GM23338 (cell line): ENCODE measurements around the gene NINJ2. TPM values are rescaled to one million over a fixed set of nuclear protein-coding genes. Genes with fewer than 3 reads are reported as not detected.

Source experiments
- ATAC-seq: fragments of 200-7000 bp; cut with Tn5 transposase; 3 replicates; pipeline ENCODE4 v1.9.1; 2020
- DNase-seq: peaks from one replicate; pipeline ENCODE4 v3.0.0-alpha.2; 2015; ENCODE audit warnings: low spot score
- H2AFZ ChIP-seq: fragments of 200-600 bp; sonication (generic); 2 replicates; pipeline ENCODE4 v1.8.0; 2016; ENCODE audit warnings: antibody characterized with exemption, mild to moderate bottlenecking, moderate library complexity
- H3F3A ChIP-seq: fragments of 200-600 bp; sonication (generic); replicated peaks from 2 replicates; pipeline ENCODE4 v1.8.0; 2017; ENCODE audit warnings: antibody characterized with exemption, mixed run types, low read depth
- H3K27ac ChIP-seq: fragments of 200-600 bp; sonication (generic); 2 replicates; pipeline ENCODE4 v1.6.1; 2016; ENCODE audit warnings: low read depth
- H3K27me3 ChIP-seq: fragments of 200-600 bp; sonication (generic); 2 replicates; pipeline ENCODE4 v1.8.0; 2016; ENCODE audit warnings: mild to moderate bottlenecking, mixed run types, moderate library complexity; ENCODE audit not compliant: insufficient read depth
- H3K36me3 ChIP-seq: fragments of 200-600 bp; sonication (generic); 2 replicates; pipeline ENCODE4 v1.8.0; 2016; ENCODE audit warnings: mild to moderate bottlenecking; ENCODE audit not compliant: insufficient read depth
- H3K4me1 ChIP-seq: fragments of 200-600 bp; sonication (generic); 2 replicates; pipeline ENCODE4 v1.8.0; 2016; ENCODE audit warnings: mild to moderate bottlenecking, moderate library complexity; ENCODE audit not compliant: insufficient read depth
- H3K4me2 ChIP-seq: fragments of 200-600 bp; sonication (generic); 2 replicates; pipeline ENCODE4 v1.7.1; 2017; ENCODE audit warnings: mixed run types
- H3K4me3 ChIP-seq: fragments of 200-600 bp; sonication (generic); 2 replicates; pipeline ENCODE4 v1.6.1; 2016; ENCODE audit warnings: mixed run types
- H3K79me2 ChIP-seq: fragments of 200-600 bp; sonication (generic); replicated peaks from 2 replicates; pipeline ENCODE4 v1.8.0; 2017; ENCODE audit warnings: mild to moderate bottlenecking; ENCODE audit not compliant: insufficient read depth
- H3K9me2 ChIP-seq: fragments of 200-600 bp; sonication (generic); 2 replicates; pipeline ENCODE4 v1.8.0; 2017; ENCODE audit not compliant: insufficient read depth
- H4K20me1 ChIP-seq: fragments of 200-600 bp; sonication (generic); replicated peaks from 2 replicates; pipeline ENCODE4 v1.8.0; 2017; ENCODE audit warnings: mild to moderate bottlenecking; ENCODE audit not compliant: insufficient read depth
- H3K27ac Mint-ChIP-seq: 2 replicates; pipeline ENCODE4 v1.8.0; 2020; ENCODE audit warnings: inconsistent platforms, mild to moderate bottlenecking, moderate library complexity, mixed read lengths
- H3K27me3 Mint-ChIP-seq: 3 replicates; pipeline ENCODE4 v1.8.0; 2022; ENCODE audit warnings: low read depth, mild to moderate bottlenecking, moderate library complexity, mixed read lengths, inconsistent platforms; ENCODE audit not compliant: insufficient read depth, poor library complexity
- H3K36me3 Mint-ChIP-seq: 3 replicates; pipeline ENCODE4 v1.8.0; 2021; ENCODE audit warnings: low read depth, mild to moderate bottlenecking, inconsistent platforms, moderate library complexity, mixed read lengths
- H3K4me1 Mint-ChIP-seq: 3 replicates; pipeline ENCODE4 v1.8.0; 2020; ENCODE audit warnings: mild to moderate bottlenecking, inconsistent platforms, mixed read lengths
- H3K4me3 Mint-ChIP-seq: 3 replicates; pipeline ENCODE4 v1.8.0; 2021; ENCODE audit warnings: moderate library complexity, mild to moderate bottlenecking, inconsistent platforms, mixed read lengths
- H3K9me3 Mint-ChIP-seq: 3 replicates; pipeline ENCODE4 v1.8.0; 2020; ENCODE audit warnings: moderate library complexity, mild to moderate bottlenecking, inconsistent platforms, mixed read lengths
- CREB1 ChIP-seq: fragments of 250-450 bp; sonication (Bioruptor Pico); IDR thresholded peaks from 2 replicates; pipeline ENCODE4 v1.5.0; 2020; ENCODE audit warnings: low read depth, mild to moderate bottlenecking, moderate library complexity
- EZH2 ChIP-seq: fragments of 200-600 bp; sonication (generic); IDR thresholded peaks from one replicate; pipeline ENCODE4 v1.8.0; 2017; ENCODE audit warnings: antibody characterized with exemption, mild to moderate bottlenecking, low read depth; ENCODE audit not compliant: unreplicated experiment
- EZH2phosphoT487 ChIP-seq: fragments of 200-600 bp; sonication (generic); IDR thresholded peaks from one replicate; pipeline ENCODE4 v1.8.1; 2018; ENCODE audit warnings: antibody characterized with exemption; ENCODE audit not compliant: unreplicated experiment
- NANOG ChIP-seq: IDR thresholded peaks from 2 replicates; pipeline ENCODE4 v1.6.1; 2016; ENCODE audit warnings: antibody characterized with exemption, borderline replicate concordance
- ZNF114 ChIP-seq: fragments of 250-450 bp; sonication (Bioruptor Pico); IDR thresholded peaks from 2 replicates; pipeline ENCODE4 v1.5.0; 2020; ENCODE audit warnings: mild to moderate bottlenecking, moderate library complexity
- ZNF331 ChIP-seq: fragments of 250-450 bp; sonication (Bioruptor Pico); IDR thresholded peaks from 2 replicates; pipeline ENCODE4 v1.5.0; 2020; ENCODE audit warnings: low read depth, mild to moderate bottlenecking, moderate library complexity
- polyA plus RNA-seq: library from polyadenylated mRNA; unstranded; fragments of >200 nt; fragmentation: Nextera tagmentation; extraction: Ambion mirVana; gene quantifications from 2 replicates; pipeline ENCODE4 v1.2.1, GENCODE V29; 2016
- total RNA-seq: library from RNA; depleted of rRNA; stranded (reverse); fragments of >200 nt; shearing (Covaris generic); gene quantifications from 2 replicates; pipeline ENCODE4 v1.2.3, GENCODE V29; 2014
- TF ChIP-seq, protein P1 (sequence below): IDR thresholded peaks from one replicate; pipeline ENCODE4 v1.6.1; 2018; ENCODE audit warnings: antibody characterized with exemption; ENCODE audit not compliant: unreplicated experiment
- TF ChIP-seq, protein P2 (sequence below): IDR thresholded peaks from 2 replicates; pipeline ENCODE4 v1.6.1; 2016; ENCODE audit warnings: antibody characterized with exemption
- TF ChIP-seq, protein P3 (sequence below): fragments of 250-450 bp; sonication (Bioruptor Pico); IDR thresholded peaks from 2 replicates; pipeline ENCODE4 v1.5.0; 2020; ENCODE audit warnings: mild to moderate bottlenecking, moderate library complexity

NINJ2 gene
- total and polyA plus RNA-seq, 2 experiments from 2014 or later, result 0.94 to 2.6 TPM

DNA sequence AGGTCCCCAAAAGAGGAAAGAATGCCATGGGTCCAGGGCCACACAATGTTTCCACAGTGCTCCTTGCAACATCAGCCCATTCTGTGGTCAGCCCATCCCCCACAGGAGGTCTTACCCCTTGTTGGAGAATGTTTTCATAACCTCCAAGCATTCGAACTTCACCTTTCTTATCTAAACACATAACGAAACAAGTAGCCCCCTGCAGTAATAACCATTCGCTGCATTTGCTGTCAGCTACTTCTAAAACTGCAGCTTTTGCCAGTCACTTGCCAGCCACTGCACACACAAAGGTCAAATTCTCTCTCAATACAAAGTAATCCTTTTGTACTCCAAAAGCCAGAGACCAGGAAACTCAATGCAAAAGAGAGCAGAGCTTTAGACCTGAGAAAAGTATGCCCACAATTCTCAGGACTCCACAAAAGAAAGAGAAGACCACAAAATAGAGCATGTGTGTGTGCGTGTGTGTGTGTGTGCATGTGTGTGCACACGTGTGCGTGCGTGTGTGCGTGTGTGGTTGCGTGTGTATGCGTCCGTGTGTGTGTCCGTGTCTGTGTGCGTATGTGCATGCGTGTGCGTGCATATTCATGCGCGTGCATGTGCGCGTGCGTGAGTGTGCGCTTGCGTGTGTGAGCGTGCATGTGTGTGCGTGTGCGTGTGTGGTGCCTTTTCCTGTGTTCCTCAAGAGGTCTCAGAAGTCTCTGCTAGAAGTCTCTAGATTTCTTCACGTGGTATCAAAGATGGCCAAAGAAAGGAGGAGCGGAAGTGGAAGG lies 31.7 kb upstream of the NINJ2 start:
- Histone ChIP-seq H3K4me3 (no peak overlapping the region), H2AFZ (no peak overlapping the region), H3K27me3 (no peaks in the 10 kb centered on the region), H4K20me1 (no peaks in the 10 kb centered on the region), H3K79me2 (no peaks in the 10 kb centered on the region), H3F3A (no peaks in the 10 kb centered on the region), H3K36me3 (peaks cover 3% of the 10 kb centered on the region; the same call in 1 of the 2 replicates), H3K9me2 (no peaks in the 10 kb centered on the region), H3K27ac (no peak overlapping the region), H3K4me2 (no peak overlapping the region), H3K4me1 (no peaks in the 10 kb centered on the region)
- Mint-ChIP-seq H3K36me3 (peaks cover 35% of the 10 kb centered on the region), H3K9me3 (peaks cover 55% of the 10 kb centered on the region), H3K4me1 (peaks cover 2% of the 10 kb centered on the region; the same call in 1 of the 3 replicates), H3K27me3 (no peaks in the 10 kb centered on the region), H3K27ac (no peak overlapping the region), H3K4me3 (no peak overlapping the region)
- ATAC-seq (no peak), DNase-seq (no peak)
- no peak for TF ChIP-seq EZH2phosphoT487
- TF ChIP-seq, protein P1, sequence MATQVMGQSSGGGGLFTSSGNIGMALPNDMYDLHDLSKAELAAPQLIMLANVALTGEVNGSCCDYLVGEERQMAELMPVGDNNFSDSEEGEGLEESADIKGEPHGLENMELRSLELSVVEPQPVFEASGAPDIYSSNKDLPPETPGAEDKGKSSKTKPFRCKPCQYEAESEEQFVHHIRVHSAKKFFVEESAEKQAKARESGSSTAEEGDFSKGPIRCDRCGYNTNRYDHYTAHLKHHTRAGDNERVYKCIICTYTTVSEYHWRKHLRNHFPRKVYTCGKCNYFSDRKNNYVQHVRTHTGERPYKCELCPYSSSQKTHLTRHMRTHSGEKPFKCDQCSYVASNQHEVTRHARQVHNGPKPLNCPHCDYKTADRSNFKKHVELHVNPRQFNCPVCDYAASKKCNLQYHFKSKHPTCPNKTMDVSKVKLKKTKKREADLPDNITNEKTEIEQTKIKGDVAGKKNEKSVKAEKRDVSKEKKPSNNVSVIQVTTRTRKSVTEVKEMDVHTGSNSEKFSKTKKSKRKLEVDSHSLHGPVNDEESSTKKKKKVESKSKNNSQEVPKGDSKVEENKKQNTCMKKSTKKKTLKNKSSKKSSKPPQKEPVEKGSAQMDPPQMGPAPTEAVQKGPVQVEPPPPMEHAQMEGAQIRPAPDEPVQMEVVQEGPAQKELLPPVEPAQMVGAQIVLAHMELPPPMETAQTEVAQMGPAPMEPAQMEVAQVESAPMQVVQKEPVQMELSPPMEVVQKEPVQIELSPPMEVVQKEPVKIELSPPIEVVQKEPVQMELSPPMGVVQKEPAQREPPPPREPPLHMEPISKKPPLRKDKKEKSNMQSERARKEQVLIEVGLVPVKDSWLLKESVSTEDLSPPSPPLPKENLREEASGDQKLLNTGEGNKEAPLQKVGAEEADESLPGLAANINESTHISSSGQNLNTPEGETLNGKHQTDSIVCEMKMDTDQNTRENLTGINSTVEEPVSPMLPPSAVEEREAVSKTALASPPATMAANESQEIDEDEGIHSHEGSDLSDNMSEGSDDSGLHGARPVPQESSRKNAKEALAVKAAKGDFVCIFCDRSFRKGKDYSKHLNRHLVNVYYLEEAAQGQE, result no peak
- no peak for TF ChIP-seq CREB1 (CRISPR knock-in tag)
- TF ChIP-seq, protein P2, sequence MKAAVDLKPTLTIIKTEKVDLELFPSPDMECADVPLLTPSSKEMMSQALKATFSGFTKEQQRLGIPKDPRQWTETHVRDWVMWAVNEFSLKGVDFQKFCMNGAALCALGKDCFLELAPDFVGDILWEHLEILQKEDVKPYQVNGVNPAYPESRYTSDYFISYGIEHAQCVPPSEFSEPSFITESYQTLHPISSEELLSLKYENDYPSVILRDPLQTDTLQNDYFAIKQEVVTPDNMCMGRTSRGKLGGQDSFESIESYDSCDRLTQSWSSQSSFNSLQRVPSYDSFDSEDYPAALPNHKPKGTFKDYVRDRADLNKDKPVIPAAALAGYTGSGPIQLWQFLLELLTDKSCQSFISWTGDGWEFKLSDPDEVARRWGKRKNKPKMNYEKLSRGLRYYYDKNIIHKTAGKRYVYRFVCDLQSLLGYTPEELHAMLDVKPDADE, result no peak
- no peak for TF ChIP-seq ZNF114 (CRISPR knock-in tag)
- TF ChIP-seq, protein P3, sequence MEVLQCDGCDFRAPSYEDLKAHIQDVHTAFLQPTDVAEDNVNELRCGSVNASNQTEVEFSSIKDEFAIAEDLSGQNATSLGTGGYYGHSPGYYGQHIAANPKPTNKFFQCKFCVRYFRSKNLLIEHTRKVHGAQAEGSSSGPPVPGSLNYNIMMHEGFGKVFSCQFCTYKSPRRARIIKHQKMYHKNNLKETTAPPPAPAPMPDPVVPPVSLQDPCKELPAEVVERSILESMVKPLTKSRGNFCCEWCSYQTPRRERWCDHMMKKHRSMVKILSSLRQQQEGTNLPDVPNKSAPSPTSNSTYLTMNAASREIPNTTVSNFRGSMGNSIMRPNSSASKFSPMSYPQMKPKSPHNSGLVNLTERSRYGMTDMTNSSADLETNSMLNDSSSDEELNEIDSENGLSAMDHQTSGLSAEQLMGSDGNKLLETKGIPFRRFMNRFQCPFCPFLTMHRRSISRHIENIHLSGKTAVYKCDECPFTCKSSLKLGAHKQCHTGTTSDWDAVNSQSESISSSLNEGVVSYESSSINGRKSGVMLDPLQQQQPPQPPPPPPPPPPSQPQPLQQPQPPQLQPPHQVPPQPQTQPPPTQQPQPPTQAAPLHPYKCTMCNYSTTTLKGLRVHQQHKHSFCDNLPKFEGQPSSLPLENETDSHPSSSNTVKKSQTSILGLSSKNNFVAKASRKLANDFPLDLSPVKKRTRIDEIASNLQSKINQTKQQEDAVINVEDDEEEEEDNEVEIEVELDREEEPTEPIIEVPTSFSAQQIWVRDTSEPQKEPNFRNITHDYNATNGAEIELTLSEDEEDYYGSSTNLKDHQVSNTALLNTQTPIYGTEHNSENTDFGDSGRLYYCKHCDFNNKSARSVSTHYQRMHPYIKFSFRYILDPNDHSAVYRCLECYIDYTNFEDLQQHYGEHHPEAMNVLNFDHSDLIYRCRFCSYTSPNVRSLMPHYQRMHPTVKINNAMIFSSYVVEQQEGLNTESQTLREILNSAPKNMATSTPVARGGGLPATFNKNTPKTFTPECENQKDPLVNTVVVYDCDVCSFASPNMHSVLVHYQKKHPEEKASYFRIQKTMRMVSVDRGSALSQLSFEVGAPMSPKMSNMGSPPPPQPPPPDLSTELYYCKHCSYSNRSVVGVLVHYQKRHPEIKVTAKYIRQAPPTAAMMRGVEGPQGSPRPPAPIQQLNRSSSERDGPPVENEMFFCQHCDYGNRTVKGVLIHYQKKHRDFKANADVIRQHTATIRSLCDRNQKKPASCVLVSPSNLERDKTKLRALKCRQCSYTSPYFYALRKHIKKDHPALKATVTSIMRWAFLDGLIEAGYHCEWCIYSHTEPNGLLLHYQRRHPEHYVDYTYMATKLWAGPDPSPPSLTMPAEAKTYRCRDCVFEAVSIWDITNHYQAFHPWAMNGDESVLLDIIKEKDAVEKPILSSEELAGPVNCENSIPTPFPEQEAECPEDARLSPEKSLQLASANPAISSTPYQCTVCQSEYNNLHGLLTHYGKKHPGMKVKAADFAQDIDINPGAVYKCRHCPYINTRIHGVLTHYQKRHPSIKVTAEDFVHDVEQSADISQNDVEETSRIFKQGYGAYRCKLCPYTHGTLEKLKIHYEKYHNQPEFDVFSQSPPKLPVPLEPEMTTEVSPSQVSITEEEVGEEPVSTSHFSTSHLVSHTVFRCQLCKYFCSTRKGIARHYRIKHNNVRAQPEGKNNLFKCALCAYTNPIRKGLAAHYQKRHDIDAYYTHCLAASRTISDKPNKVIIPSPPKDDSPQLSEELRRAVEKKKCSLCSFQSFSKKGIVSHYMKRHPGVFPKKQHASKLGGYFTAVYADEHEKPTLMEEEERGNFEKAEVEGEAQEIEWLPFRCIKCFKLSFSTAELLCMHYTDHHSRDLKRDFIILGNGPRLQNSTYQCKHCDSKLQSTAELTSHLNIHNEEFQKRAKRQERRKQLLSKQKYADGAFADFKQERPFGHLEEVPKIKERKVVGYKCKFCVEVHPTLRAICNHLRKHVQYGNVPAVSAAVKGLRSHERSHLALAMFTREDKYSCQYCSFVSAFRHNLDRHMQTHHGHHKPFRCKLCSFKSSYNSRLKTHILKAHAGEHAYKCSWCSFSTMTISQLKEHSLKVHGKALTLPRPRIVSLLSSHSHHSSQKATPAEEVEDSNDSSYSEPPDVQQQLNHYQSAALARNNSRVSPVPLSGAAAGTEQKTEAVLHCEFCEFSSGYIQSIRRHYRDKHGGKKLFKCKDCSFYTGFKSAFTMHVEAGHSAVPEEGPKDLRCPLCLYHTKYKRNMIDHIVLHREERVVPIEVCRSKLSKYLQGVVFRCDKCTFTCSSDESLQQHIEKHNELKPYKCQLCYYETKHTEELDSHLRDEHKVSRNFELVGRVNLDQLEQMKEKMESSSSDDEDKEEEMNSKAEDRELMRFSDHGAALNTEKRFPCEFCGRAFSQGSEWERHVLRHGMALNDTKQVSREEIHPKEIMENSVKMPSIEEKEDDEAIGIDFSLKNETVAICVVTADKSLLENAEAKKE (CRISPR knock-in tag), result no peak
- no peak for TF ChIP-seq NANOG
- no peak for TF ChIP-seq EZH2
- TF ChIP-seq ZNF331, result no peak
